Transverse colon (tissue), 4 donors: ENCODE measurements around the gene PUS1. TPM values are rescaled to one million over a fixed set of nuclear protein-coding genes. Genes with fewer than 3 reads are reported as not detected.

Experiments used
- DNase-seq: peaks from one replicate; pipeline ENCODE4 v3.0.0-alpha.2; 2019
- H3K27ac ChIP-seq, 4 donors: fragments of 200-600 bp; sonication (generic); 2 replicates each; pipeline ENCODE4 v1.5.1; 2016 to 2018; ENCODE audit warnings: inconsistent platforms in 4 of 4
- H3K27me3 ChIP-seq: fragments of 200-600 bp; sonication (generic); 2 replicates; pipeline ENCODE4 v1.5.1; 2017; ENCODE audit warnings: inconsistent platforms
- H3K36me3 ChIP-seq, 4 donors: fragments of 200-600 bp; sonication (generic); 2 replicates each; pipeline ENCODE4 v1.5.1; 2017 to 2019; ENCODE audit warnings: inconsistent platforms in 4 of 4
- H3K4me1 ChIP-seq, 4 donors: fragments of 200-600 bp; sonication (generic); 2 replicates each; pipeline ENCODE4 v1.5.1; 2017 to 2020; ENCODE audit warnings: inconsistent platforms in 4 of 4
- H3K4me3 ChIP-seq, 4 donors: fragments of 200-600 bp; sonication (generic); 1 replicate in 1 of 4; 2 replicates in 3 of 4; pipeline versions ENCODE4 v1.5.1 to v1.6.1; 2017 to 2019; ENCODE audit warnings: inconsistent platforms in 4 of 4
- H3K9me3 ChIP-seq, 2 donors: fragments of 200-600 bp; sonication (generic); 2 replicates each; pipeline ENCODE4 v1.5.1; 2017 to 2019; ENCODE audit warnings: inconsistent platforms in 2 of 2
- CTCF ChIP-seq, 5 experiments: fragments of 200-600 bp in 3 of 5; fragments of 450-650 bp in 2 of 5; sonication (generic) in 3 of 5; IDR thresholded peaks; 1 replicate in 2 of 5; 2 replicates in 3 of 5; pipeline ENCODE4 v1.5.1; 2016 to 2017; ENCODE audit warnings: antibody characterized with exemption in 5 of 5, inconsistent platforms in 3 of 5, mild to moderate bottlenecking in 2 of 5, moderate library complexity in 1 of 5
- EP300 ChIP-seq: sonication (generic); formaldehyde crosslinking; IDR thresholded peaks from one replicate; pipeline ENCODE4 v1.6.1; 2017; ENCODE audit warnings: antibody characterized with exemption, low read depth
- POLR2A ChIP-seq: fragments of 450-650 bp; IDR thresholded peaks from one replicate; pipeline ENCODE4 v1.6.1; 2016; ENCODE audit warnings: antibody characterized with exemption, mild to moderate bottlenecking, moderate library complexity
- POLR2AphosphoS5 ChIP-seq, 3 donors: sonication (generic); formaldehyde crosslinking; IDR thresholded peaks; one replicate each; pipeline ENCODE4 v1.6.1; 2016; ENCODE audit warnings: antibody characterized with exemption in 3 of 3
- WGBS, 2 donors: methylation state at CpG; one replicate each; pipeline ENCODE4 v1.1.5; 2018; ENCODE audit warnings: low coverage in 1 of 2; 5-methylcytosine and 5-hydroxymethylcytosine counted together
- in situ Hi-C, 4 donors: fragments of 200-750 bp; cut with MboI; loops; one replicate each; pipeline versions ENCODE4 v1.15.0 to v1.15.1; 2017; ENCODE audit warnings: low sequenced_read_pairs in 3 of 4, low pct_ligation_motif_present in 1 of 4, low pct_unique_long_range_greater_than_20kb in 1 of 4
- intact Hi-C: fragments of 100-400 bp; cut with DNase I; formaldehyde crosslinking; loops from one replicate; pipeline ENCODE4 v1.15.1; 2023; ENCODE audit warnings: low total_unique reads
- total RNA-seq, 4 donors: library from RNA; depleted of rRNA; stranded (reverse); fragments of >200 nt; gene quantifications; one replicate each; pipeline ENCODE4 v1.1.0, GENCODE V29; 2016

PUS1 gene
- total RNA-seq, 4 donors from 2014 or later = 11.9 to 48.8 (median 23.1) TPM

- in situ Hi-C loops = no loop called here
- no peaks in the 10 kb centered on the region for H3K9me3 ChIP-seq
- no peak for DNase-seq
- intact Hi-C loops = no loop called here
- TF ChIP-seq CTCF (IDR thresholded peaks at IDR 0.05) (no peak), POLR2AphosphoS5 (IDR thresholded peaks at IDR 0.05) (no peak), EP300 (no peak), POLR2A (no peak)
- H3K4me1 ChIP-seq = peaks cover 0 to 10% (median 8%) of the 10 kb centered on the region in 4 donors
- WGBS, 2 donors = 94% methylated on average over 16 of the region's 17 CpGs; no CpG with 5 or more reads in 1 of the 2 donors
- no peak overlapping the region for H3K4me3 ChIP-seq
- no peaks in the 10 kb centered on the region for H3K27me3 ChIP-seq
- H3K36me3 ChIP-seq = peaks cover 0 to 40% (median 13%) of the 10 kb centered on the region in 4 donors
- H3K27ac ChIP-seq = no peak overlapping the region
Observed at GRCh38 chr12:131911028-131911650, 17.9 kb upstream of the PUS1 start.

- intact Hi-C loops = no loop called here
- no peaks in the 10 kb centered on the region for H3K9me3 ChIP-seq
- H3K27me3 ChIP-seq = no peaks in the 10 kb centered on the region
- H3K27ac ChIP-seq = peak overlapping the region in 3 of 4 donors; percentile 39 to 44 (median 44)
- WGBS, 2 donors = 85% methylated on average over 19 of the region's 22 CpGs; no CpG with 5 or more reads in 1 of the 2 donors
- no peak for DNase-seq
- in situ Hi-C loops = no loop called here
- H3K4me3 ChIP-seq = no peak overlapping the region
- no peak for TF ChIP-seq CTCF (IDR thresholded peaks at IDR 0.05)
- TF ChIP-seq EP300 = no peak
- TF ChIP-seq POLR2A = no peak
- no peak for TF ChIP-seq POLR2AphosphoS5 (IDR thresholded peaks at IDR 0.05)
- H3K36me3 ChIP-seq = peaks cover 0 to 47% (median 17%) of the 10 kb centered on the region in 4 donors
- H3K4me1 ChIP-seq = peaks cover 0 to 10% (median 8%) of the 10 kb centered on the region in 4 donors
Observed at GRCh38 chr12:131911851-131912477, 17.1 kb upstream of the PUS1 start.

GRCh38 chr12:131912518-131913274 lies 16.4 kb upstream of the PUS1 start:
- no peak for TF ChIP-seq POLR2A
- TF ChIP-seq POLR2AphosphoS5 (IDR thresholded peaks at IDR 0.05) = peak in 1 of 3 donors; percentile 50
- DNase-seq = peak; percentile 42
- intact Hi-C loops (no loop called here), in situ Hi-C loops (no loop called here)
- WGBS, 2 donors = 74% methylated on average over 20 of the region's 20 CpGs; no CpG with 5 or more reads in 1 of the 2 donors
- H3K4me3 ChIP-seq = no peak overlapping the region
- H3K36me3 ChIP-seq = peaks cover 0 to 47% (median 17%) of the 10 kb centered on the region in 4 donors
- H3K27me3 ChIP-seq = no peaks in the 10 kb centered on the region
- H3K27ac ChIP-seq = peak overlapping the region in 3 of 4 donors; percentile 44 to 57 (median 44)
- H3K4me1 ChIP-seq = peaks cover 0 to 10% (median 8%) of the 10 kb centered on the region in 4 donors
- no peaks in the 10 kb centered on the region for H3K9me3 ChIP-seq

GRCh38 chr12:131913666-131914065 lies 15.4 kb upstream of the PUS1 start:
- Histone ChIP-seq H3K4me1 (peaks cover 0 to 10% (median 8%) of the 10 kb centered on the region in 4 donors), H3K27ac (no peak overlapping the region), H3K4me3 (no peak overlapping the region), H3K36me3 (peaks cover 0 to 44% (median 16%) of the 10 kb centered on the region in 4 donors), H3K27me3 (no peaks in the 10 kb centered on the region), H3K9me3 (no peaks in the 10 kb centered on the region)
- TF ChIP-seq POLR2AphosphoS5 (IDR thresholded peaks at IDR 0.05) = no peak
- no peak for TF ChIP-seq CTCF (IDR thresholded peaks at IDR 0.05)
- no peak for TF ChIP-seq POLR2A
- TF ChIP-seq EP300 = no peak
- intact Hi-C loops = no loop called here
- in situ Hi-C loops = no loop called here
- WGBS, 2 donors = 90% methylated on average over 8 of the region's 8 CpGs; no CpG with 5 or more reads in 1 of the 2 donors
- DNase-seq = no peak
